SK-N-SH (cell line): ENCODE measurements around the gene ZNF786. TPM values are rescaled to one million over a fixed set of nuclear protein-coding genes. Genes with fewer than 3 reads are reported as not detected.

ENCODE experiments used
- CTCF ChIA-PET: fragments of 300-600, 350-600 bp; formaldehyde crosslinking; extraction: SDS; loops from one replicate; lab custom pipeline; 2021; lab: Yijun Ruan, JAX
- POLR2A ChIA-PET: fragments of 350-600 bp; sonication (Branson Sonifier 250); formaldehyde crosslinking; extraction: SDS; loops from one replicate; lab custom pipeline; 2020; ENCODE audit warnings: antibody characterized with exemption, inconsistent platforms; lab: Yijun Ruan, JAX
- DNase-seq: peaks from one replicate; pipeline ENCODE4 v3.0.0; 2012
- H2AFZ ChIP-seq: fragments of 200-600 bp; sonication (generic); 2 replicates; pipeline ENCODE4 v1.8.1; 2016; ENCODE audit warnings: antibody characterized with exemption, mild to moderate bottlenecking, low read depth
- H3F3A ChIP-seq: fragments of 200-600 bp; sonication (generic); replicated peaks from 2 replicates; pipeline ENCODE3; 2016; ENCODE audit warnings: antibody characterized with exemption, mild to moderate bottlenecking; ENCODE audit not compliant: insufficient read depth
- H3K27ac ChIP-seq, 2 experiments: fragments of 200-500 bp in 1 of 2; fragments of 200-600 bp in 1 of 2; sonication (Bioruptor generic) in 1 of 2; sonication (generic), shearing (Covaris generic) in 1 of 2; 2 replicates each; pipeline versions ENCODE4 v1.5.1 to v1.6.1; 2014 to 2016; ENCODE audit warnings: low read depth in 2 of 2, inconsistent platforms in 1 of 2, low read length in 1 of 2, mild to moderate bottlenecking in 1 of 2, mixed read lengths in 1 of 2
- H3K27me3 ChIP-seq: fragments of 200-600 bp; sonication (generic), shearing (Covaris generic); 2 replicates; pipeline ENCODE4 v1.6.1; 2016; ENCODE audit warnings: mixed run types; ENCODE audit not compliant: insufficient read depth
- H3K36me3 ChIP-seq, 2 experiments: fragments of 200-500 bp in 1 of 2; fragments of 200-600 bp in 1 of 2; sonication (Bioruptor generic) in 1 of 2; sonication (generic) in 1 of 2; replicated peaks in 1 of 2; 2 replicates each; pipeline versions ENCODE3 to v1.5.1; 2014 to 2016; ENCODE audit warnings: low read length in 1 of 2, mild to moderate bottlenecking in 1 of 2; ENCODE audit not compliant: insufficient read depth in 2 of 2, control insufficient read depth in 1 of 2
- H3K4me1 ChIP-seq, 2 experiments: fragments of 200-500 bp in 1 of 2; fragments of 200-600 bp in 1 of 2; sonication (Bioruptor generic) in 1 of 2; sonication (generic), shearing (Covaris generic) in 1 of 2; 2 replicates each; pipeline versions ENCODE4 v1.5.1 to v1.6.1; 2014 to 2016; ENCODE audit warnings: low read depth in 1 of 2, low read length in 1 of 2, mixed run types in 1 of 2; ENCODE audit not compliant: insufficient read depth in 2 of 2, control insufficient read depth in 1 of 2
- H3K4me2 ChIP-seq: fragments of 200-600 bp; sonication (generic), shearing (Covaris generic); 2 replicates; pipeline ENCODE4 v1.6.1; 2017; ENCODE audit warnings: mixed run types
- H3K4me3 ChIP-seq, 2 experiments: fragments of 200-500 bp in 1 of 2; fragments of 200-600 bp in 1 of 2; sonication (Bioruptor generic) in 1 of 2; sonication (generic), shearing (Covaris generic) in 1 of 2; 2 replicates each; pipeline versions ENCODE4 v1.5.1 to v1.8.1; 2014 to 2016; ENCODE audit warnings: low read depth in 2 of 2, inconsistent platforms in 1 of 2, low read length in 1 of 2, mild to moderate bottlenecking in 1 of 2, mixed read lengths in 1 of 2, moderate library complexity in 1 of 2
- H3K79me2 ChIP-seq: fragments of 200-600 bp; sonication (generic); 2 replicates; pipeline ENCODE4 v1.8.1; 2017; ENCODE audit warnings: mild to moderate bottlenecking; ENCODE audit not compliant: insufficient read depth
- H3K9ac ChIP-seq: fragments of 200-600 bp; sonication (generic); 2 replicates; pipeline ENCODE4 v1.6.1; 2017; ENCODE audit warnings: mixed run types
- H3K9me2 ChIP-seq: fragments of 200-600 bp; sonication (generic); 2 replicates; pipeline ENCODE4 v1.6.1; 2017; ENCODE audit warnings: mixed run types
- H3K9me3 ChIP-seq: fragments of 200-600 bp; sonication (generic); 2 replicates; pipeline ENCODE4 v1.6.1; 2017; ENCODE audit warnings: mixed run types, mild to moderate bottlenecking, moderate library complexity
- H4K20me1 ChIP-seq: fragments of 200-600 bp; sonication (generic); 2 replicates; pipeline ENCODE4 v1.6.1; 2017; ENCODE audit warnings: mild to moderate bottlenecking, mixed run types; ENCODE audit not compliant: insufficient read depth
- CHD2 ChIP-seq: fragments of 150-350 bp; IDR thresholded peaks from 2 replicates; pipeline ENCODE4 v1.6.1; 2018; ENCODE audit warnings: low read length; ENCODE audit not compliant: partially characterized antibody
- ELF1 ChIP-seq: IDR thresholded peaks from 2 replicates; pipeline ENCODE4 v1.4.0; 2012
- EP300 ChIP-seq, 2 experiments: IDR thresholded peaks; 2 replicates each; pipeline versions ENCODE4 v1.4.0 to v1.6.1; 2012; ENCODE audit warnings: borderline replicate concordance in 1 of 2, low read depth in 1 of 2, low read length in 1 of 2
- GABPA ChIP-seq: IDR thresholded peaks from 2 replicates; pipeline ENCODE4 v1.4.0; 2012; ENCODE audit warnings: low read depth, mild to moderate bottlenecking
- JUND ChIP-seq: IDR thresholded peaks from 2 replicates; pipeline ENCODE4 v1.4.0; 2012
- MAX ChIP-seq: IDR thresholded peaks from 2 replicates; pipeline ENCODE4 v1.4.0; 2012; ENCODE audit warnings: low read depth
- MEF2A ChIP-seq: IDR thresholded peaks from 2 replicates; pipeline ENCODE4 v1.4.0; 2012; ENCODE audit warnings: low read depth, borderline replicate concordance
- MXI1 ChIP-seq: IDR thresholded peaks from 2 replicates; pipeline ENCODE4 v1.6.1; 2012; ENCODE audit warnings: mild to moderate bottlenecking, low read depth, low read length, improper control_type of control experiment
- POLR2AphosphoS5 ChIP-seq: IDR thresholded peaks from 2 replicates; pipeline ENCODE4 v1.6.1; 2012; ENCODE audit warnings: low read depth, low read length
- RAD21 ChIP-seq: IDR thresholded peaks from 2 replicates; pipeline ENCODE4 v1.6.1; 2012; ENCODE audit warnings: mild to moderate bottlenecking, low read length
- RCOR1 ChIP-seq: fragments of 150-350 bp; IDR thresholded peaks from 2 replicates; pipeline ENCODE4 v1.6.1; 2017; ENCODE audit warnings: antibody characterized with exemption, low read length
- RFX5 ChIP-seq: IDR thresholded peaks from 2 replicates; pipeline ENCODE4 v1.6.1; 2012; ENCODE audit warnings: mild to moderate bottlenecking, improper control_type of control experiment, low read length
- SIN3A ChIP-seq: IDR thresholded peaks from 2 replicates; pipeline ENCODE4 v1.6.1; 2012; ENCODE audit warnings: low read depth, mild to moderate bottlenecking, low read length, moderate library complexity, borderline replicate concordance
- SMC3 ChIP-seq: IDR thresholded peaks from 2 replicates; pipeline ENCODE4 v1.6.1; 2012; ENCODE audit warnings: low read depth, low read length, improper control_type of control experiment
- TCF12 ChIP-seq: IDR thresholded peaks from 2 replicates; pipeline ENCODE4 v1.4.0; 2012
- TEAD4 ChIP-seq: IDR thresholded peaks from 2 replicates; pipeline ENCODE4 v1.4.0; 2012; ENCODE audit warnings: mild to moderate bottlenecking, borderline replicate concordance; ENCODE audit not compliant: insufficient read depth
- ZBTB33 ChIP-seq: IDR thresholded peaks from 2 replicates; pipeline ENCODE4 v1.4.0; 2012; ENCODE audit warnings: low read depth, borderline replicate concordance
- WGBS: methylation state at CpG from one replicate; pipeline ENCODE4 v1.1.6; 2017; ENCODE audit warnings: low lambda C conversion rate; 5-methylcytosine and 5-hydroxymethylcytosine counted together
- polyA plus RNA-seq, 3 experiments: library from polyadenylated mRNA; depleted of rRNA; stranded (reverse); fragments of >200 nt; gene quantifications; 2 replicates each; pipeline ENCODE4 v1.2.3, GENCODE V29; 2012
- TF ChIP-seq, protein P1 (sequence below): fragments of 200-600 bp; sonication (generic); IDR thresholded peaks from 2 replicates; pipeline ENCODE4 v1.6.1; 2017; ENCODE audit warnings: antibody characterized with exemption, mild to moderate bottlenecking, moderate library complexity
- TF ChIP-seq, protein P2 (sequence below): fragments of 150-350 bp; IDR thresholded peaks from 2 replicates; pipeline ENCODE4 v1.6.1; 2017; ENCODE audit warnings: antibody characterized with exemption, low read length, low read depth, borderline replicate concordance

Gene ZNF786
- polyA plus RNA-seq, 1 of the 3 experiments (the other 2 are of a cell fraction): 5.0 TPM

- H3K27me3 ChIP-seq: no peaks in the 10 kb centered on the region
- no peaks in the 10 kb centered on the region for H3K4me1 ChIP-seq
- WGBS: 97% methylated on average over 1 of the region's 1 CpG
- H3K9ac ChIP-seq: no peak overlapping the region
- H3K9me3 ChIP-seq: no peaks in the 10 kb centered on the region
- H3K27ac ChIP-seq: no peak overlapping the region
- no peak overlapping the region for H3K4me3 ChIP-seq
- no peaks in the 10 kb centered on the region for H3F3A ChIP-seq
- no peak overlapping the region for H3K4me2 ChIP-seq
- ChIA-PET POLR2A (interaction anchor here (0.6 kb wide), 1 partner anchor 29 kb away, joined by 3 read pairs; no protein-coding TSS in a partner anchor), CTCF (interaction anchor here (0.8 to 1.6 kb wide), 2 partner anchors 12 to 29 kb away, joined by 5 to 6 read pairs; no protein-coding TSS in a partner anchor)
- no peaks in the 10 kb centered on the region for H3K79me2 ChIP-seq
- no peaks in the 10 kb centered on the region for H3K36me3 ChIP-seq
- no peaks in the 10 kb centered on the region for H4K20me1 ChIP-seq
- H2AFZ ChIP-seq: no peak overlapping the region
- TF ChIP-seq ELF1 (no peak), GABPA (no peak), MEF2A (no peak), SMC3 (no peak), RFX5 (no peak), RCOR1 (no peak), TEAD4 (no peak), EP300 (IDR thresholded peaks at IDR 0.05; ENCODE audit: borderline replicate concordance in 1 of 2, low read depth in 1 of 2, low read length in 1 of 2) (no peak), MAX (no peak)
- TF ChIP-seq, protein P1, sequence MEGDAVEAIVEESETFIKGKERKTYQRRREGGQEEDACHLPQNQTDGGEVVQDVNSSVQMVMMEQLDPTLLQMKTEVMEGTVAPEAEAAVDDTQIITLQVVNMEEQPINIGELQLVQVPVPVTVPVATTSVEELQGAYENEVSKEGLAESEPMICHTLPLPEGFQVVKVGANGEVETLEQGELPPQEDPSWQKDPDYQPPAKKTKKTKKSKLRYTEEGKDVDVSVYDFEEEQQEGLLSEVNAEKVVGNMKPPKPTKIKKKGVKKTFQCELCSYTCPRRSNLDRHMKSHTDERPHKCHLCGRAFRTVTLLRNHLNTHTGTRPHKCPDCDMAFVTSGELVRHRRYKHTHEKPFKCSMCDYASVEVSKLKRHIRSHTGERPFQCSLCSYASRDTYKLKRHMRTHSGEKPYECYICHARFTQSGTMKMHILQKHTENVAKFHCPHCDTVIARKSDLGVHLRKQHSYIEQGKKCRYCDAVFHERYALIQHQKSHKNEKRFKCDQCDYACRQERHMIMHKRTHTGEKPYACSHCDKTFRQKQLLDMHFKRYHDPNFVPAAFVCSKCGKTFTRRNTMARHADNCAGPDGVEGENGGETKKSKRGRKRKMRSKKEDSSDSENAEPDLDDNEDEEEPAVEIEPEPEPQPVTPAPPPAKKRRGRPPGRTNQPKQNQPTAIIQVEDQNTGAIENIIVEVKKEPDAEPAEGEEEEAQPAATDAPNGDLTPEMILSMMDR: no peak
- TF ChIP-seq, protein P2, sequence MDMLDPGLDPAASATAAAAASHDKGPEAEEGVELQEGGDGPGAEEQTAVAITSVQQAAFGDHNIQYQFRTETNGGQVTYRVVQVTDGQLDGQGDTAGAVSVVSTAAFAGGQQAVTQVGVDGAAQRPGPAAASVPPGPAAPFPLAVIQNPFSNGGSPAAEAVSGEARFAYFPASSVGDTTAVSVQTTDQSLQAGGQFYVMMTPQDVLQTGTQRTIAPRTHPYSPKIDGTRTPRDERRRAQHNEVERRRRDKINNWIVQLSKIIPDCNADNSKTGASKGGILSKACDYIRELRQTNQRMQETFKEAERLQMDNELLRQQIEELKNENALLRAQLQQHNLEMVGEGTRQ: no peak
- DNase-seq: no peak
- H3K9me2 ChIP-seq: no peaks in the 10 kb centered on the region
These were observed 53.8 kb downstream of the ZNF786 start for GRCh38 chr7:149036676-149037075.

DNA sequence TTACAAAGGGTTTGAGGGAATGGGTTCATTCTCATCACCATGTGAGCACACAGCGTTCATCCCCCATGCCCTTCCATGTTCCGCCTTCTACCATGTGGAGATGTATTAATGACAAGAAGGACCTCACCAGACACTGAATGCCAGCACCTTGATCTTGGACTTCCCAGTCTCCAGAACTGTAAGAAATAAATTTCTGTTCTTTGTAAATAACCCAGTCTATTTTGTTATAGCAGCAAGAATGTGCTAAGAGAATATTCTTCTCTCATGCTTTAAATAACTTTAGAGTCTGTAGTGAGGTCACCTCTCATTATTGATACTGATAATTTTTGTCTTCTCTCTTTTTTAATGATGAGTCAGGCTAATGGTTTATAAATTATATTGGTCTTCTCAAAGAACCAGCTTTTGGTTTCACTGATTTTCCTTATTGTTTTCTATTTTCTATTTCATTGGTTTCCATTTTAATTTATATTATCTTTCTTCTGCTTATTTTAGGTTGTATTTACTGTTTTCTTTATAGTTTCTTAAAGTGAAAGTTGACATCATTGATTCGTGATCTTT is 59.1 kb downstream of the ZNF786 start:
- H3K4me3 ChIP-seq: no peak overlapping the region
- ChIA-PET POLR2A (no interaction called here), CTCF (interaction anchor here (1.3 to 3.0 kb wide), 2 partner anchors 26 to 34 kb away, joined by 4 to 13 read pairs; no protein-coding TSS in a partner anchor)
- no peak overlapping the region for H3K4me2 ChIP-seq
- peaks cover 17% of the 10 kb centered on the region for H3K79me2 ChIP-seq
- DNase-seq: no peak
- H3K4me1 ChIP-seq: peaks cover 5 to 9% of the 10 kb centered on the region in 2 experiments; a peak in 3 of 4 replicates
- H3F3A ChIP-seq: peaks cover 10% of the 10 kb centered on the region
- H3K9me3 ChIP-seq: no peaks in the 10 kb centered on the region
- no peaks in the 10 kb centered on the region for H3K36me3 ChIP-seq
- WGBS: 84% methylated on average over 3 of the region's 3 CpGs
- TF ChIP-seq EP300 (IDR thresholded peaks at IDR 0.05; ENCODE audit: borderline replicate concordance in 1 of 2, low read depth in 1 of 2, low read length in 1 of 2) (no peak), MAX (no peak), SIN3A (no peak), RAD21 (no peak), TCF12 (no peak), CHD2 (no peak), JUND (no peak), POLR2AphosphoS5 (no peak), ZBTB33 (no peak), RCOR1 (no peak), RFX5 (no peak), MXI1 (no peak), ELF1 (no peak), TEAD4 (no peak), SMC3 (no peak)
- TF ChIP-seq, protein P2: no peak
- H2AFZ ChIP-seq: no peak overlapping the region
- H4K20me1 ChIP-seq: no peaks in the 10 kb centered on the region
- H3K9me2 ChIP-seq: no peaks in the 10 kb centered on the region
- H3K9ac ChIP-seq: no peak overlapping the region
- H3K27me3 ChIP-seq: no peaks in the 10 kb centered on the region
- no peak overlapping the region for H3K27ac ChIP-seq
